Fibroblast of skin of left quadriceps (primary cell): ENCODE measurements around the gene JAKMIP1.

ENCODE experiments used
- DNase-seq, 2 experiments: peaks; one replicate each; pipeline ENCODE4 v3.0.0-alpha.2; 2013; ENCODE audit warnings: low read depth in 2 of 2

The JAKMIP1 gene

GRCh38 chr4:6180841-6181631, 19.3 kb downstream of the JAKMIP1 start:
- no peak for DNase-seq

- no peak for DNase-seq
Measured at GRCh38 chr4:6179362-6179761, 21.0 kb downstream of the JAKMIP1 start.

GRCh38 chr4:6178757-6179156, 21.6 kb downstream of the JAKMIP1 start:
- DNase-seq: no peak

GRCh38 chr4:6177587-6178197, 22.7 kb downstream of the JAKMIP1 start:
- no peak for DNase-seq

GRCh38 chr4:6175426-6175825, 24.9 kb downstream of the JAKMIP1 start:
- DNase-seq: no peak

GRCh38 chr4:6172927-6173200, 27.5 kb downstream of the JAKMIP1 start:
- DNase-seq: no peak

GRCh38 chr4:6172093-6172926, 28.0 kb downstream of the JAKMIP1 start:
- DNase-seq: no peak

GRCh38 chr4:6169239-6169638, 31.1 kb downstream of the JAKMIP1 start:
- no peak for DNase-seq

GRCh38 chr4:6165766-6166165, 34.6 kb downstream of the JAKMIP1 start:
- no peak for DNase-seq

- no peak for DNase-seq
Measured at GRCh38 chr4:6162885-6163284, 37.5 kb downstream of the JAKMIP1 start.

GRCh38 chr4:6161921-6162464, 38.4 kb downstream of the JAKMIP1 start:
- DNase-seq: no peak

- DNase-seq: no peak
Measured at GRCh38 chr4:6160536-6160935, 39.8 kb downstream of the JAKMIP1 start.

- DNase-seq: no peak
Measured at GRCh38 chr4:6157926-6158325, 42.4 kb downstream of the JAKMIP1 start.

- no peak for DNase-seq
Measured at GRCh38 chr4:6155996-6156750, 44.2 kb downstream of the JAKMIP1 start.

- DNase-seq: no peak
Measured at GRCh38 chr4:6154875-6155274, 45.5 kb downstream of the JAKMIP1 start.

- no peak for DNase-seq
Measured at GRCh38 chr4:6153874-6154273, 46.5 kb downstream of the JAKMIP1 start.

- no peak for DNase-seq
Measured at GRCh38 chr4:6152869-6153705, 47.3 kb downstream of the JAKMIP1 start.

GRCh38 chr4:6150046-6150735, 50.2 kb downstream of the JAKMIP1 start:
- no peak for DNase-seq

- no peak for DNase-seq
Measured at GRCh38 chr4:6148506-6149205, 51.7 kb downstream of the JAKMIP1 start.

- DNase-seq: no peak
Measured at GRCh38 chr4:6147441-6147840, 52.9 kb downstream of the JAKMIP1 start.
